ENCODE measurements around the gene PNPLA4.

Gene PNPLA4

DNA sequence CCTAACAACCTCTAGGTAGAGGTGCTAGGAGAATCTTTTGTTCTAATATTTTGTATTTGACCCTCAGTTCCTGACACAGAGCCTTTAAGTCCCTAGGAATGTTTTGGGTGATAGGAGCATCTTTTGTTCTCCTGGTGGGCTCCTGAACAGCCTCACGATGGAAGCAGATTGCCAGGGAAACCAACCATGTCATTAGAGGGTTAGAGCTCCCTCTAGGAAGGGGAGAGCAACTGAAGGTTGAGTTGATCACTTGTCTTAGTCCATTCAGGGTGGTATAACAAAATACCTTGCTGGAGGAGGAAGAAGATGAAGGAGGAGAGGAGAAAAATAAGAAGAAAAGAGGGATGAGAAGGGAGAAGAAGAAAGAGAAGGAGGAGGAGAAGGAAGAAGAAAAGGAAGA lies 75.0 kb downstream of the PNPLA4 start:
- DNase-seq (ENCODE audit: low spot score): no peak

Data from pons (tissue), 1 donor.